Measurements from ENCODE around the gene VSNL1. TPM values are rescaled to one million over a fixed set of nuclear protein-coding genes. Genes with fewer than 3 reads are reported as not detected.

VSNL1 gene
- total RNA-seq, 1 experiment from 2014 or later = not detected

DNA sequence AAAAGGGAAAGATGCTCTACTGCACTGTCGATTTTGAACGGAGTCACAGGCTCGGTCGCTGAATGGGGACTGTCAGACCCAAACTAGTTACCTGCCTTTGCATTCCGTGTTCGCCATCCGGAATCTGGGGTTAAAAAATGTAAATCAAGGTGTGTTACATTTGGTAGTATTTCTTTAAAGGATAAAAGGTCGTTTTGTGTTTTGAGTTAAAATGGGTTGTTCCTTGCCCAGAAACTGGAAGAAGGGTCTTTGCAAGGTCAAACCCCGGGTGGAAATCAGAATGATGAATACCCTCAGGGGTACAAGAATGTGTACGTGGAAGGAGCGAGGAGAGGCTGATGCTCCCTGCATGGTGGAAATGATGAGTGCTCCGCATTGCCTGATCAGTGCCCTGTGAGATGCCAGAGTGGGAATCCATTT lies 1.0 kb downstream of the VSNL1 start:
- Histone ChIP-seq H3K27me3 (ENCODE audit: insufficient read depth, low read depth) (no peaks in the 10 kb centered on the region), H3K36me3 (ENCODE audit: low read depth) (no peaks in the 10 kb centered on the region), H3K79me2 (ENCODE audit: low read depth) (no peaks in the 10 kb centered on the region), H3K9me3 (ENCODE audit: insufficient read depth, low read depth) (no peaks in the 10 kb centered on the region), H2AFZ (peak overlapping the region; percentile 91; the same call in 1 of the 2 replicates), H3K27ac (no peak overlapping the region), H3K4me2 (peak overlapping the region; percentile 94), H3K4me3 (peak overlapping the region; percentile 63), H3F3A (ENCODE audit: insufficient read depth, low read depth) (peaks cover 9% of the 10 kb centered on the region; the same call in 1 of the 2 replicates), H3K9me2 (ENCODE audit: insufficient read depth) (no peaks in the 10 kb centered on the region), H3K4me1 (replicated peaks; ENCODE audit: insufficient read depth) (peaks cover 19% of the 10 kb centered on the region; the same call in 1 of the 2 replicates), H4K20me1 (ENCODE audit: insufficient read depth) (no peaks in the 10 kb centered on the region)
- intact Hi-C loops (cut with micrococcal nuclease; ENCODE audit: unreplicated experiment) = loop anchor here (2.0 kb wide), 1 partner anchor 105 kb away; no protein-coding TSS in a partner anchor
- ChIA-PET CTCF (interaction anchor here (1.0 kb wide), 1 partner anchor 15 kb away, joined by 3 read pairs; no protein-coding TSS in a partner anchor), POLR2A (ENCODE audit: unreplicated experiment) (no interaction called here)
- TF ChIP-seq, protein P1, sequence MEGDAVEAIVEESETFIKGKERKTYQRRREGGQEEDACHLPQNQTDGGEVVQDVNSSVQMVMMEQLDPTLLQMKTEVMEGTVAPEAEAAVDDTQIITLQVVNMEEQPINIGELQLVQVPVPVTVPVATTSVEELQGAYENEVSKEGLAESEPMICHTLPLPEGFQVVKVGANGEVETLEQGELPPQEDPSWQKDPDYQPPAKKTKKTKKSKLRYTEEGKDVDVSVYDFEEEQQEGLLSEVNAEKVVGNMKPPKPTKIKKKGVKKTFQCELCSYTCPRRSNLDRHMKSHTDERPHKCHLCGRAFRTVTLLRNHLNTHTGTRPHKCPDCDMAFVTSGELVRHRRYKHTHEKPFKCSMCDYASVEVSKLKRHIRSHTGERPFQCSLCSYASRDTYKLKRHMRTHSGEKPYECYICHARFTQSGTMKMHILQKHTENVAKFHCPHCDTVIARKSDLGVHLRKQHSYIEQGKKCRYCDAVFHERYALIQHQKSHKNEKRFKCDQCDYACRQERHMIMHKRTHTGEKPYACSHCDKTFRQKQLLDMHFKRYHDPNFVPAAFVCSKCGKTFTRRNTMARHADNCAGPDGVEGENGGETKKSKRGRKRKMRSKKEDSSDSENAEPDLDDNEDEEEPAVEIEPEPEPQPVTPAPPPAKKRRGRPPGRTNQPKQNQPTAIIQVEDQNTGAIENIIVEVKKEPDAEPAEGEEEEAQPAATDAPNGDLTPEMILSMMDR (conservative IDR thresholded peaks at IDR 0.05) = no peak
- no peak for TF ChIP-seq EZH2 (IDR thresholded peaks at IDR 0.05; ENCODE audit: low read depth)
- DNase-seq = no peak
- no TSS peak for BruUV-seq (replicated peaks)

DNA sequence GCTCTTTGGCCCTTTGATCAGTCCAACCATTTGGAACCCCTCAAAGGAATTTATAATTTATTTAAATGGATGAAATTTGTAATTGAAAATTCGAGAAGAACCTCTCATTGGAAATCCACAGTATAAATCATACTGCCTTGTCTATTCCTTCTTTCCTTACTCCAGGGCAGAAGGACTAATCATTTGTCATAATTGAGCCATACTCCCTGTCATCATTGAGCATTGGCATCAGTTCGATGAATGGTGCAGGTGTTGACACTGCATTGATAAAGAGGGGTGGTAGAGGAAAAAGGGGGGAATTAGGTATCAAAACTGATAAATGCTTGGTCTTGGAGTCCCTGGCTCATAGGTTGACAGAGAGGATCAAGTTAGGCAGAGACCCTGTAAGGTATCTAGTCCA lies 2.0 kb downstream of the VSNL1 start:
- no peak for DNase-seq
- H3K27ac ChIP-seq = no peak overlapping the region
- no TSS peak for BruUV-seq (replicated peaks)
- H3K27me3 ChIP-seq (ENCODE audit: insufficient read depth, low read depth) = no peaks in the 10 kb centered on the region
- peaks cover 9% of the 10 kb centered on the region; the same call in 1 of the 2 replicates for H3F3A ChIP-seq (ENCODE audit: insufficient read depth, low read depth)
- H3K79me2 ChIP-seq (ENCODE audit: low read depth) = no peaks in the 10 kb centered on the region
- H4K20me1 ChIP-seq (ENCODE audit: insufficient read depth) = no peaks in the 10 kb centered on the region
- ChIA-PET POLR2A (ENCODE audit: unreplicated experiment) (no interaction called here), CTCF (no interaction called here)
- H3K9me2 ChIP-seq (ENCODE audit: insufficient read depth) = no peaks in the 10 kb centered on the region
- H2AFZ ChIP-seq = no peak overlapping the region
- no peak overlapping the region for H3K4me2 ChIP-seq
- no peaks in the 10 kb centered on the region for H3K36me3 ChIP-seq (ENCODE audit: low read depth)
- H3K4me3 ChIP-seq = no peak overlapping the region
- no peak for TF ChIP-seq EZH2 (IDR thresholded peaks at IDR 0.05; ENCODE audit: low read depth)
- TF ChIP-seq, protein P1 (conservative IDR thresholded peaks at IDR 0.05) = no peak
- intact Hi-C loops (cut with micrococcal nuclease; ENCODE audit: unreplicated experiment) = no loop called here
- H3K9me3 ChIP-seq (ENCODE audit: insufficient read depth, low read depth) = no peaks in the 10 kb centered on the region
- H3K4me1 ChIP-seq (replicated peaks; ENCODE audit: insufficient read depth) = peaks cover 19% of the 10 kb centered on the region; the same call in 1 of the 2 replicates

DNA sequence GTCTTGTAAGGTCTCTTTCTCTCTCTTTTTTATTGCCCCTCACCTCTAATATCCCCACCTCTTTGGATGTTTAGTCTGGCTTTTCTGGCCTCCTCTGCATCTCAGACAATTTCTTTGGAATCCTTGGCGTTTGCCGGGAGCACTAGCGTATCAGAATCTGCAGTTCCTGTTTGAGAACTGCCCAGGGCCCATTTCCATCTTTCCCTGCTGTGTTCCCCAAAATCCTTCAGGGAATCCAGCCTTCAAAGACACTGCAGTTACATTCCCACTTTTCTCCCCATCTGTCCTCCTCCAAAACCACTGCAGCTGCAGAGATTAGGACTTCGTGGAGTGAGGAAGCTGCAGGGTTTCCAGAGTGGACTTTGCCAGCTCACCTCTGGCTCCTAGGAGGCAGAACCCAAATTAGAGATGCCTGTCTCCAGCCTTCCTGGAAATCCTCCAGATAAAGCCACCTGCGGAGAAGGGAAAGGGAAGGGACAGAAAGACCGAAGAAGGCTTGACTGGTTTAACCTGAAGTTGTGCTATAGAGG lies 2.7 kb downstream of the VSNL1 start:
- Histone ChIP-seq H3K4me3 (no peak overlapping the region), H3K27ac (no peak overlapping the region), H2AFZ (no peak overlapping the region), H3K79me2 (ENCODE audit: low read depth) (no peaks in the 10 kb centered on the region), H3K27me3 (ENCODE audit: insufficient read depth, low read depth) (no peaks in the 10 kb centered on the region), H4K20me1 (ENCODE audit: insufficient read depth) (no peaks in the 10 kb centered on the region), H3K36me3 (ENCODE audit: low read depth) (no peaks in the 10 kb centered on the region), H3K4me2 (no peak overlapping the region), H3K4me1 (replicated peaks; ENCODE audit: insufficient read depth) (peaks cover 16% of the 10 kb centered on the region; the same call in 1 of the 2 replicates), H3F3A (ENCODE audit: insufficient read depth, low read depth) (peaks cover 9% of the 10 kb centered on the region; the same call in 1 of the 2 replicates), H3K9me3 (ENCODE audit: insufficient read depth, low read depth) (no peaks in the 10 kb centered on the region), H3K9me2 (ENCODE audit: insufficient read depth) (no peaks in the 10 kb centered on the region)
- intact Hi-C loops (cut with micrococcal nuclease; ENCODE audit: unreplicated experiment) = no loop called here
- POLR2A ChIA-PET (ENCODE audit: unreplicated experiment) = no interaction called here
- CTCF ChIA-PET = no interaction called here
- BruUV-seq (replicated peaks) = no TSS peak
- TF ChIP-seq, protein P1 (conservative IDR thresholded peaks at IDR 0.05) = no peak
- no peak for TF ChIP-seq EZH2 (IDR thresholded peaks at IDR 0.05; ENCODE audit: low read depth)
- DNase-seq = no peak

Measured in PC-9 (cell line).